ENCODE data around the gene SLC12A4.
"Not testable (repeated sequence)": the region's sequence is repeated elsewhere in the genome, so short reads cannot be mapped to it uniquely, and the experiment has no call there.

The SLC12A4 gene

GRCh38 chr16:67939507-67940445, 28.7 kb downstream of the SLC12A4 start:
- TF ChIP-seq CTCF (IDR thresholded peaks at IDR 0.05; ENCODE audit: low read depth, low read length), result no peak
- no peak overlapping the region for H3K4me3 ChIP-seq (ENCODE audit: low read depth, low read length)

- H3K4me3 ChIP-seq (ENCODE audit: low read depth, low read length), result not testable (repeated sequence)
Observed at GRCh38 chr16:67937713-67938112, 30.7 kb downstream of the SLC12A4 start.

- no peak for TF ChIP-seq CTCF (IDR thresholded peaks at IDR 0.05; ENCODE audit: low read depth, low read length)
- peak overlapping the region; percentile 85 for H3K4me3 ChIP-seq (ENCODE audit: low read depth, low read length)
Observed at GRCh38 chr16:67936880-67937605, 31.4 kb downstream of the SLC12A4 start.

GRCh38 chr16:67936124-67936879, 32.1 kb downstream of the SLC12A4 start, which contains the start of gene PSMB10:
TSS of gene PSMB10 (minus strand) at chr16:67936850. CDS start at chr16:67936749, 101 bp downstream.
- H3K4me3 ChIP-seq (ENCODE audit: low read depth, low read length), result peak within 1 kb of the TSS; percentile 85
- TF ChIP-seq CTCF (IDR thresholded peaks at IDR 0.05; ENCODE audit: low read depth, low read length), result no peak

DNA sequence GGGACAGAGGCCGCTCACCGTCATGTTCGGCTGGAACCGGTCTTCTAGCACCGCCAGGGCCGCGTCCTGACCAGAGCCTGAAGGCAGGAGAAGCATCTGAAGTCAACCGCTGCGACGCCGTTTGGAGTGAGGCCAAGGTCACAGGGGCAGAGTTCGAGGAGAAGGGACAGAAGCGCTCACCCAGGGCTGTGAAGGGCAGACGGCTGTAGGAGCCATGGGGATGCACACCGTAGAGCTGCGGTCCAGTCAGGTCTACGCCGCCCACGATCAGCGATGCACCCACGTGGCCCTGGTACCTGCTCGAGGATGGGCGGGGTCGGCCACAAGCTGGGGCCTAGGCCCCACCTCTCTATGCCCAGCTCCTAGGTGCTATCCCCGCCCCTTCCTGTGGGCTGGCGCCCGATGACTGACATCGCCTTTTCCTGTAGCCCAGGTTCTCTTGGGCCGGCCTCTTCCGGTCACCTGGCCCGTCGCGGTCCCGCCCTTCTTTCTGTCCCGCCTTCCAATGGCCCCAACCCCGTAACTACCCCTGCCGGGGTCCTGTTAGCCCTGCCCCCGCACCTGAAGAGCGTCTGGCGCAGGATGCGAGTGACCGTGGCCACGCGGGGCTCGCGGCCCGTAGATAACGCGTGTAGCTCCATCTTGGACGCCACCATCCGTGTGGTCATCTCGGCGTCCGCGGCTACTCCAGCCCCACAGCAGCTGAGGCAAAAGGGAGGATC, 32.9 kb downstream of the SLC12A4 start:
- H3K4me3 ChIP-seq (ENCODE audit: low read depth, low read length), result peak overlapping the region; percentile 85
- TF ChIP-seq CTCF (IDR thresholded peaks at IDR 0.05; ENCODE audit: low read depth, low read length), result no peak

- no peak for TF ChIP-seq CTCF (IDR thresholded peaks at IDR 0.05; ENCODE audit: low read depth, low read length)
Observed at GRCh38 chr16:67935101-67935401, 33.4 kb downstream of the SLC12A4 start.

More at GRCh38 chr16:67935101-67935401, 33.4 kb downstream of the SLC12A4 start:
- H3K4me3 ChIP-seq (ENCODE audit: low read depth, low read length), result peak overlapping the region; percentile 85

Data from WI38 (cell line).